Duodenal mucosa (tissue), 2 donors: Measurements from ENCODE around the gene PPP6R1.

Source experiments
- H3K27ac ChIP-seq: one replicate; pipeline ENCODE4 v1.7.0; 2013; ENCODE audit warnings: low read depth, low read length
- H3K27me3 ChIP-seq, 2 donors: one replicate each; pipeline ENCODE4 v1.7.0; 2013; ENCODE audit warnings: low read length in 2 of 2, control low read depth in 1 of 2; ENCODE audit not compliant: insufficient read depth in 2 of 2, control insufficient read depth in 1 of 2
- H3K36me3 ChIP-seq, 2 donors: one replicate each; pipeline ENCODE4 v1.7.0; 2013; ENCODE audit warnings: low read length in 2 of 2, control low read depth in 1 of 2; ENCODE audit not compliant: insufficient read depth in 2 of 2, control insufficient read depth in 1 of 2
- H3K4me1 ChIP-seq, 2 donors: one replicate each; pipeline ENCODE4 v1.7.0; 2013; ENCODE audit warnings: low read length in 2 of 2, control low read depth in 1 of 2; ENCODE audit not compliant: insufficient read depth in 2 of 2, control insufficient read depth in 1 of 2
- H3K4me3 ChIP-seq, 2 donors: one replicate each; pipeline ENCODE4 v1.7.0; 2013; ENCODE audit warnings: low read length in 2 of 2, low read depth in 1 of 2
- H3K9ac ChIP-seq, 2 donors: one replicate each; pipeline ENCODE4 v1.7.0; 2013; ENCODE audit warnings: low read length in 2 of 2, low read depth in 1 of 2
- H3K9me3 ChIP-seq, 2 donors: one replicate each; pipeline ENCODE4 v1.7.0; 2013; ENCODE audit warnings: low read length in 2 of 2, control low read depth in 1 of 2; ENCODE audit not compliant: control insufficient read depth in 1 of 2

The PPP6R1 gene

GRCh38 chr19:55272142-55272541 lies 13.3 kb upstream of the PPP6R1 start:
- Histone ChIP-seq H3K36me3 (peaks cover 0 to 44% of the 10 kb centered on the region in 2 donors), H3K27me3 (no peaks in the 10 kb centered on the region), H3K27ac (no peak overlapping the region), H3K4me1 (peaks cover 7 to 11% of the 10 kb centered on the region in 2 donors), H3K9me3 (no peaks in the 10 kb centered on the region), H3K9ac (no peak overlapping the region), H3K4me3 (no peak overlapping the region)

- Histone ChIP-seq H3K4me1 (no peaks in the 10 kb centered on the region), H3K36me3 (peaks cover 0 to 40% of the 10 kb centered on the region in 2 donors), H3K4me3 (no peak overlapping the region), H3K27ac (no peak overlapping the region), H3K9ac (no peak overlapping the region), H3K27me3 (no peaks in the 10 kb centered on the region), H3K9me3 (no peaks in the 10 kb centered on the region)
These were observed 11.5 kb upstream of the PPP6R1 start for GRCh38 chr19:55270172-55270942.

- Histone ChIP-seq H3K27me3 (no peaks in the 10 kb centered on the region), H3K4me3 (no peak overlapping the region), H3K9me3 (no peaks in the 10 kb centered on the region), H3K27ac (no peak overlapping the region), H3K36me3 (peaks cover 0 to 36% of the 10 kb centered on the region in 2 donors), H3K9ac (no peak overlapping the region), H3K4me1 (no peaks in the 10 kb centered on the region)
These were observed 10.5 kb upstream of the PPP6R1 start for GRCh38 chr19:55269299-55269698.

GRCh38 chr19:55266840-55267239 lies 8.0 kb upstream of the PPP6R1 start:
- no peak overlapping the region for H3K27ac ChIP-seq
- no peaks in the 10 kb centered on the region for H3K27me3 ChIP-seq
- H3K4me1 ChIP-seq: no peaks in the 10 kb centered on the region
- no peak overlapping the region for H3K9ac ChIP-seq
- H3K36me3 ChIP-seq: peaks cover 0 to 20% of the 10 kb centered on the region in 2 donors
- no peaks in the 10 kb centered on the region for H3K9me3 ChIP-seq
- H3K4me3 ChIP-seq: no peak overlapping the region

- H3K27ac ChIP-seq: no peak overlapping the region
- no peaks in the 10 kb centered on the region for H3K9me3 ChIP-seq
- no peaks in the 10 kb centered on the region for H3K4me1 ChIP-seq
- peaks cover 0 to 19% of the 10 kb centered on the region in 2 donors for H3K36me3 ChIP-seq
- no peak overlapping the region for H3K4me3 ChIP-seq
- H3K27me3 ChIP-seq: no peaks in the 10 kb centered on the region
- H3K9ac ChIP-seq: no peak overlapping the region
These were observed 7.6 kb upstream of the PPP6R1 start for GRCh38 chr19:55266404-55266803.

GRCh38 chr19:55265723-55266386 lies 7.0 kb upstream of the PPP6R1 start:
- Histone ChIP-seq H3K36me3 (peaks cover 0 to 16% of the 10 kb centered on the region in 2 donors), H3K4me1 (no peaks in the 10 kb centered on the region), H3K27me3 (no peaks in the 10 kb centered on the region), H3K4me3 (no peak overlapping the region), H3K27ac (no peak overlapping the region), H3K9me3 (no peaks in the 10 kb centered on the region), H3K9ac (no peak overlapping the region)

GRCh38 chr19:55265173-55265572 lies 6.4 kb upstream of the PPP6R1 start:
- H3K27ac ChIP-seq: no peak overlapping the region
- peaks cover 0 to 12% of the 10 kb centered on the region in 2 donors for H3K36me3 ChIP-seq
- no peak overlapping the region for H3K4me3 ChIP-seq
- no peaks in the 10 kb centered on the region for H3K27me3 ChIP-seq
- H3K4me1 ChIP-seq: no peaks in the 10 kb centered on the region
- H3K9ac ChIP-seq: no peak overlapping the region
- H3K9me3 ChIP-seq: no peaks in the 10 kb centered on the region

GRCh38 chr19:55264531-55264930 lies 5.7 kb upstream of the PPP6R1 start:
- Histone ChIP-seq H3K9ac (no peak overlapping the region), H3K9me3 (no peaks in the 10 kb centered on the region), H3K27ac (no peak overlapping the region), H3K4me1 (peaks cover 0 to 5% of the 10 kb centered on the region in 2 donors), H3K36me3 (peaks cover 0 to 5% of the 10 kb centered on the region in 2 donors), H3K27me3 (no peaks in the 10 kb centered on the region), H3K4me3 (no peak overlapping the region)

- H3K27me3 ChIP-seq: no peaks in the 10 kb centered on the region
- H3K4me3 ChIP-seq: no peak overlapping the region
These were observed 3.5 kb upstream of the PPP6R1 start for GRCh38 chr19:55262359-55262758.

GRCh38 chr19:55261671-55262126 lies 2.9 kb upstream of the PPP6R1 start:
- Histone ChIP-seq H3K27me3 (no peaks in the 10 kb centered on the region), H3K36me3 (peaks cover 0 to 5% of the 10 kb centered on the region in 2 donors), H3K9me3 (no peaks in the 10 kb centered on the region), H3K4me3 (no peak overlapping the region), H3K9ac (no peak overlapping the region), H3K4me1 (peaks cover 8 to 16% of the 10 kb centered on the region in 2 donors), H3K27ac (no peak overlapping the region)

More at GRCh38 chr19:55262359-55262758, 3.5 kb upstream of the PPP6R1 start:
- Histone ChIP-seq H3K9me3 (no peaks in the 10 kb centered on the region), H3K9ac (no peak overlapping the region), H3K27ac (no peak overlapping the region), H3K4me1 (peaks cover 1 to 10% of the 10 kb centered on the region in 2 donors), H3K36me3 (peaks cover 0 to 5% of the 10 kb centered on the region in 2 donors)
